HL-60 (cell line): ENCODE data around the gene MAP2.

Source experiments
- CTCF ChIP-seq: IDR thresholded peaks from one replicate; pipeline ENCODE4 v1.5.1; 2011; ENCODE audit warnings: low read length, control low read depth, inconsistent platforms; ENCODE audit not compliant: insufficient read depth
- POLR2AphosphoS5 ChIP-seq: IDR thresholded peaks from 2 replicates; pipeline ENCODE4 v1.6.1; 2012; ENCODE audit warnings: low read depth

- no peak for TF ChIP-seq CTCF
- no peak for TF ChIP-seq POLR2AphosphoS5
Measured at GRCh38 chr2:209682646-209683045, 258.8 kb downstream of the MAP2 start.
